Upper lobe of right lung (tissue), 1 donor: ENCODE results near the gene PTS. TPM values are rescaled to one million over a fixed set of nuclear protein-coding genes. Genes with fewer than 3 reads are reported as not detected.

Source experiments
- ATAC-seq: fragments of 200-7000 bp; cut with Tn5 transposase; one replicate; pipeline ENCODE4 v1.9.1; 2020; ENCODE audit warnings: mild to moderate bottlenecking, moderate library complexity
- DNase-seq: peaks from one replicate; pipeline ENCODE4 v3.0.0-alpha.2; 2020
- H3K27ac ChIP-seq: fragments of 200-600 bp; one replicate; pipeline ENCODE4 v1.8.0; 2022
- H3K27me3 ChIP-seq: fragments of 200-600 bp; one replicate; pipeline ENCODE4 v1.8.0; 2022; ENCODE audit warnings: mild to moderate bottlenecking
- H3K36me3 ChIP-seq: fragments of 200-600 bp; one replicate; pipeline ENCODE4 v1.8.0; 2022
- H3K4me1 ChIP-seq: fragments of 200-600 bp; one replicate; pipeline ENCODE4 v1.8.0; 2022
- H3K4me3 ChIP-seq: fragments of 200-600 bp; one replicate; pipeline ENCODE4 v1.8.0; 2022; ENCODE audit warnings: mild to moderate bottlenecking
- H3K9me3 ChIP-seq: fragments of 200-600 bp; one replicate; pipeline ENCODE4 v1.8.0; 2022
- intact Hi-C: fragments of 100-400 bp; cut with DNase I; formaldehyde crosslinking; loops from one replicate; pipeline ENCODE4 v1.11.0; 2022
- total RNA-seq: library from RNA; stranded (reverse); fragmentation: NEBNext Ultra II Directional; extraction: Animal tissue kit (Norgen Biotek cat#: 25700); gene quantifications from one replicate; pipeline ENCODE4 v1.2.1, GENCODE V29; 2021
- TF ChIP-seq, protein P1 (sequence below): fragments of 200-600 bp; IDR thresholded peaks from one replicate; pipeline ENCODE4 v1.8.0; 2022; ENCODE audit warnings: antibody characterized with exemption
- donor health status: DM: no; HTN: yes; CAD: no; lungs with severe emphysema.

The PTS gene
- total RNA-seq, 1 donor from 2014 or later: 22.5 TPM

GRCh38 chr11:112222303-112222702 is 3.9 kb upstream of the PTS start:
- intact Hi-C loops: no loop called here
- Histone ChIP-seq H3K4me1 (peaks cover 12% of the 10 kb centered on the region), H3K27ac (peak overlapping the region; percentile 24), H3K27me3 (no peaks in the 10 kb centered on the region), H3K36me3 (no peaks in the 10 kb centered on the region), H3K4me3 (no peak overlapping the region), H3K9me3 (no peaks in the 10 kb centered on the region)
- DNase-seq: no peak
- ATAC-seq: no peak
- TF ChIP-seq, protein P1, sequence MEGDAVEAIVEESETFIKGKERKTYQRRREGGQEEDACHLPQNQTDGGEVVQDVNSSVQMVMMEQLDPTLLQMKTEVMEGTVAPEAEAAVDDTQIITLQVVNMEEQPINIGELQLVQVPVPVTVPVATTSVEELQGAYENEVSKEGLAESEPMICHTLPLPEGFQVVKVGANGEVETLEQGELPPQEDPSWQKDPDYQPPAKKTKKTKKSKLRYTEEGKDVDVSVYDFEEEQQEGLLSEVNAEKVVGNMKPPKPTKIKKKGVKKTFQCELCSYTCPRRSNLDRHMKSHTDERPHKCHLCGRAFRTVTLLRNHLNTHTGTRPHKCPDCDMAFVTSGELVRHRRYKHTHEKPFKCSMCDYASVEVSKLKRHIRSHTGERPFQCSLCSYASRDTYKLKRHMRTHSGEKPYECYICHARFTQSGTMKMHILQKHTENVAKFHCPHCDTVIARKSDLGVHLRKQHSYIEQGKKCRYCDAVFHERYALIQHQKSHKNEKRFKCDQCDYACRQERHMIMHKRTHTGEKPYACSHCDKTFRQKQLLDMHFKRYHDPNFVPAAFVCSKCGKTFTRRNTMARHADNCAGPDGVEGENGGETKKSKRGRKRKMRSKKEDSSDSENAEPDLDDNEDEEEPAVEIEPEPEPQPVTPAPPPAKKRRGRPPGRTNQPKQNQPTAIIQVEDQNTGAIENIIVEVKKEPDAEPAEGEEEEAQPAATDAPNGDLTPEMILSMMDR: no peak

GRCh38 chr11:112223121-112223520 is 3.1 kb upstream of the PTS start:
- ATAC-seq: no peak
- no peak overlapping the region for H3K27ac ChIP-seq
- DNase-seq: no peak
- H3K36me3 ChIP-seq: no peaks in the 10 kb centered on the region
- no peaks in the 10 kb centered on the region for H3K9me3 ChIP-seq
- intact Hi-C loops: no loop called here
- H3K4me3 ChIP-seq: no peak overlapping the region
- TF ChIP-seq, protein P1: no peak
- peaks cover 15% of the 10 kb centered on the region for H3K4me1 ChIP-seq
- no peaks in the 10 kb centered on the region for H3K27me3 ChIP-seq

DNA sequence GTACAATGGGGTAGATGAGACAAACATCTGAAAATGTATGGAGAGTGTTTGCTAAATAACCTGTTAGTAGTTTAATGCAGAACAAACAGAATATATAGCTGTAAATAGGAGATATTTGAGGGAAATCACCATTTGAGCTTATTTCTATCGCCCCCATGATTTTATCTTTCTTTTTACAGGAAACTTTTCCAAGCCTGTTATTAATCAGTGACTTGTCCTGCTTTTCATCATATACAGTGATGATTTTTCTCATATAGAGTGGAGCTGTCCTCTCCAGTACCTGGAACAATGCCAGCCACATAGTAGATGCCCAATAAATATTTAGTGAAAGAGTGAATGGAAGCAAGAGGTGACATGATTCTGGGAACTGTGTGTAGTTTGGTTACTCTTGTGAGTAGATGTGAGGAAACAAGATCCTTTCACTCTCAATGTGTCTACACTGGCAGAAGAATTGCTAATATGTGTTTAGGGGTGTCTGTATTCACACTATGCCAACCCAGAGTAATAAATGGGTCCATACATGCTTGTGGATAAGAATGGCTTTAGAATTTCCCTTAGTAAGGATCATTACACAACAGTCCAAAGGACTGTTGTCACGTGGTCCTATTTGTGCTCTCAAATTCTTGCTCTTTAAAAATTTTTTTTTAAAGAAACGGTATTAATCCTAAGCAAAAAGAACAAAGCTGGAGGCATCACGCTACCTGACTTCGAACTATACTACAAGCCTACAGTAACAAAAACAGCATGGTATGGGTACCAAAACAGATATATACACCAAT is 2.3 kb upstream of the PTS start:
- intact Hi-C loops: no loop called here
- TF ChIP-seq, protein P1: no peak
- no peak for DNase-seq

DNA sequence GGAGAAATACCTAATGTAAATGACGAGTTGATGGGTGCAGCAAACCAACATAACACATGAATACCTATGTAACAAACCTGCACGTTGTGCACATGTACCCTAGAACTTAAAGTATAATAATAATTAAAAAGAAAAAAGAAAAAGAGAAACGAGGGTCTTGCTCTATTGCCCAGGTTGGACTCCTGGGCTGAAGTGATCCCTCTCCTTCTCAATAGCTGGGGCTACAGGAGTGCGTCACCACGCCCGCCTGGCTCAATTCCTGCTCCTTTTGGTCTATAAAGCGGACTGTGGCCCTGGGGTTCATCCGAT is 521 bp upstream of the PTS start:
- intact Hi-C loops: no loop called here
- Histone ChIP-seq H3K4me1 (peaks cover 15% of the 10 kb centered on the region), H3K36me3 (peaks cover 23% of the 10 kb centered on the region), H3K27me3 (no peaks in the 10 kb centered on the region), H3K27ac (peak overlapping the region; percentile 97), H3K9me3 (no peaks in the 10 kb centered on the region), H3K4me3 (peak overlapping the region; percentile 86)
- DNase-seq (no peak), ATAC-seq (no peak)
- TF ChIP-seq, protein P1: no peak

More for the DNA sequence above, 2.3 kb upstream of the PTS start:
- Histone ChIP-seq H3K4me1 (peaks cover 15% of the 10 kb centered on the region), H3K9me3 (no peaks in the 10 kb centered on the region), H3K4me3 (no peak overlapping the region), H3K27ac (no peak overlapping the region), H3K36me3 (peaks cover 5% of the 10 kb centered on the region), H3K27me3 (no peaks in the 10 kb centered on the region)
- ATAC-seq: no peak

- no peaks in the 10 kb centered on the region for H3K9me3 ChIP-seq
- intact Hi-C loops: no loop called here
- TF ChIP-seq, protein P1: no peak
- H3K27ac ChIP-seq: peak overlapping the region; percentile 97
- H3K4me3 ChIP-seq: peak overlapping the region; percentile 86
- peaks cover 7% of the 10 kb centered on the region for H3K4me1 ChIP-seq
- peaks cover 31% of the 10 kb centered on the region for H3K36me3 ChIP-seq
- peak; percentile 60 for ATAC-seq
- DNase-seq: no peak
- no peaks in the 10 kb centered on the region for H3K27me3 ChIP-seq
Measured at GRCh38 chr11:112226831-112227401, 688 bp downstream of the PTS start.
